Spinal cord (tissue), 10 donors: Measurements from ENCODE around the gene NUDCD3. TPM values are rescaled to one million over a fixed set of nuclear protein-coding genes. Genes with fewer than 3 reads are reported as not detected.

ENCODE experiments used
- DNase-seq, 6 donors: peaks; one replicate each; pipeline versions ENCODE4 v3.0.0 to v3.0.0-alpha.2; 2013 to 2015; ENCODE audit warnings: low spot score in 6 of 6, low read depth in 4 of 6
- H3K27ac ChIP-seq: one replicate; pipeline ENCODE4 v1.5.1; 2013; ENCODE audit warnings: low read depth, low read length, control low read depth
- H3K27me3 ChIP-seq: one replicate; pipeline ENCODE4 v1.6.1; 2013; ENCODE audit warnings: low read length; ENCODE audit not compliant: control insufficient read depth, insufficient read depth
- H3K36me3 ChIP-seq: one replicate; pipeline ENCODE4 v1.6.1; 2013; ENCODE audit warnings: low read length; ENCODE audit not compliant: control insufficient read depth, insufficient read depth
- H3K4me1 ChIP-seq: one replicate; pipeline ENCODE4 v1.6.1; 2013; ENCODE audit warnings: low read length; ENCODE audit not compliant: control insufficient read depth, insufficient read depth
- H3K4me3 ChIP-seq: one replicate; pipeline ENCODE4 v1.5.1; 2013; ENCODE audit warnings: low read depth, low read length, control low read depth
- H3K9me3 ChIP-seq: one replicate; pipeline ENCODE4 v1.6.1; 2013; ENCODE audit warnings: low read length; ENCODE audit not compliant: control insufficient read depth, insufficient read depth
- WGBS: methylation state at CpG from one replicate; pipeline ENCODE4 v1.1.5; 2013; ENCODE audit warnings: missing lambda C conversion rate; ENCODE audit not compliant: insufficient coverage; 5-methylcytosine and 5-hydroxymethylcytosine counted together
- long read RNA-seq, 4 donors: transcript quantifications; one replicate each; lab custom pipeline, GENCODE V29; 2026
- polyA plus RNA-seq, 2 donors: library from polyadenylated mRNA; unstranded; fragments of 120-200 nt; gene quantifications; one replicate each; pipeline ENCODE4 v1.2.1, GENCODE V29; 2013; ENCODE audit not compliant: insufficient read length in 2 of 2
- total RNA-seq, 2 donors: library from RNA; depleted of rRNA in 1 of 2; stranded (reverse); fragments of 120-200 nt in 1 of 2; fragments of >200 nt in 1 of 2; gene quantifications; one replicate each; pipeline versions ENCODE4 v1.2.3 to v1.2.4, GENCODE V29; 2013 to 2014
- donor health status: healthy.

Gene NUDCD3
- total RNA-seq: 100 to 1,000 TPM in 1 of 2 donors, 10 to 100 TPM in 1; 82.6 to 120 TPM
- polyA plus RNA-seq: 100 to 1,000 TPM; 127 to 153 TPM
- long read RNA-seq, donor 1, full-length matches to known transcripts: 26 of 658 reads
- long read RNA-seq, donor 1, partial matches to known transcripts: 632 of 658 reads
- long read RNA-seq, donor 1, other reads (novel, unspliced or antisense): 0 of 658 reads
- long read RNA-seq, donor 2, full-length matches to known transcripts: 10 of 10 reads
- long read RNA-seq, donor 2, partial matches to known transcripts: 0 of 10 reads
- long read RNA-seq, donor 2, other reads (novel, unspliced or antisense): 0 of 10 reads
- long read RNA-seq, donor 3, full-length matches to known transcripts: 10 of 21 reads
- long read RNA-seq, donor 3, partial matches to known transcripts: 11 of 21 reads
- long read RNA-seq, donor 3, other reads (novel, unspliced or antisense): 0 of 21 reads
- long read RNA-seq, donor 4, full-length matches to known transcripts: 12 of 29 reads
- long read RNA-seq, donor 4, partial matches to known transcripts: 0 of 29 reads
- long read RNA-seq, donor 4, other reads (novel, unspliced or antisense): 17 of 29 reads

DNA sequence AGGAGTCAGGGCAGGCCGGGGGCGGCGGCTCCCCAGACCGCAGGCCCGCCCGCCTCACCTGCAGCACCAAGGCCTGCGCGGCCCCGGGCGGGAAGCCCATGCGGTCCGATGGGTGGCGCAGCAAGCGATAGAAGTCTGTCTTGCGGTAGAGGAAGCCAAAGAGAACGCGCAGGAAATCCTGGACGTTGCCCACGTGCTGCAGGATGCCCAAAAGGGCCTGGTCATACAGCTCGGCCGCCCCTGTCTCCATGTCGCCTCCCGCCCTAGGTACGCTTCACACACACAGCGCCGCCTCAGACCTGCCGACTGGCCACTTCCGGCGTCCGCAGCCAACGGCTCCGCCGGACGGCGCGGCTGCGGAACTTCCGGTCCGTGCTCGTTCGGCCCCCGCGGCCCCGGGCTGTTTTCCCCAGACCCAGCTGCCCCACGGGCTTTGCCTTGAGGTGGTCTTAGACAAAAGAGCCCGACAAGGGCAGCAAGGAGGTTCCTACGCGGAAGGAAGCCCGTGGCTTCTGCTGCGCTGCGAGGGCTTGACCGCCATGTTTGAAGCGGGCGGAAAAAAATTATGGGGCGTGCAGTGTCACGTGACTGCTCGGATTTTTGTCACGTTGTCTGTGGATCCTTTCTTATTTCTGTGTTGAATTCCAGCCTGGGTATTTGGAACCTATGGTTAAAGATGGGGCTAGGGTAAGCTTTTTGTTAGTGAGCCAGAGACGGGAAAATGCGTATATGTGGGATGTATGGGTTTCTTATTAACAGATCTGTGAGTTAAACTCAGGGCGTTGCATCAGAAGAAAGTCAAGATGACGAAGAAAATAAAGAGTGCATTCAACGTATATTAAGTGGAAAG, at the start of gene NUDCD3:
NUDCD3 (minus strand) TSS at position 308 of the 850 bp plus-strand sequence; CDS start at position 250, 58 bp downstream.
- 0% methylated on average over 63 of the region's 63 CpGs for WGBS
- no peaks in the 10 kb centered on the region for H3K9me3 ChIP-seq
- peaks cover 4% of the 10 kb centered on the region for H3K4me1 ChIP-seq
- peak within 1 kb of the TSS; percentile 98 for H3K27ac ChIP-seq
- peak within 1 kb of the TSS; percentile 92 for H3K4me3 ChIP-seq
- H3K36me3 ChIP-seq: no peaks in the 10 kb centered on the region
- H3K27me3 ChIP-seq: no peaks in the 10 kb centered on the region
- DNase-seq: peak; percentile 80 to 97 (median 87)

DNA sequence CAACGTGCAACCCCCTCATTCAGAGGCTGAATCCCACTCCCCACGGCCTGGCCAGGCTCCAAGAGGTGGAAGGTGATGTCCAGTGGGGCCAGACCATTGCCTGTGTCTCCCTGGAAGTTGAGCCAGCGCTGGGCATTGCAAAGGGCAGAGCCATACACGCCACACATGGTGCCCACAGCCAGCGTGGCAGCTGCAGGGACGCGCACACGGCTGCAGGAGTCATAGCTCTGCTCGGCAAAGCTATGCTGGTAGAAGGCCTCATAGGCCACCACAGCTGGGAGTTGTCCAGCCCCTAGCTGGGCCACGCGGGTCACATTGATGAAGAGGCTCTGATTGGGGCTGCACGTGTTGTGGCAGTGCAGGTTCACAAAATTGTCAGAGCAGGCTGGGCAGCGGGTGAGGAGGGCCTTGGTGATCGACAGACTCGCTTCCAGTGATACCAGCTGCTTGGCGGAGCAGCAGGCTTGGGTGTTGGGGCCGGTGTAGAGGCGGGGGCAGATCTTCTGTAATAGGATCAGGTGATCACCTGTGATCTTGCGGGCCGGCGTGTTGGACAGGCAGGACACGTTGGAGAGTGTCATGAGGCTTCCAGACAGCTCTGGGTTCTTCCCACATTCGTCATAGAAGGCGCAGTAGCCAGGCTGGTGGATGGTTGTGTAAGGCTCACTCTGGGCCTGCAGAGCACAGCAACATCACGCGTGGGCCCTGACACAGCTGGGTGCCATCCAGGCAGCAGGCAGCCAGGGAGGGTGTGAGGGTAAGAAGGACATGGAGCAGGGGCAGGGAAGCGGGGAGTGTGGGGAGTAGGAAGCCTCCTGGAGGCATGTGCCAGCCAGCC, 49.4 kb upstream of the NUDCD3 start:
- Histone ChIP-seq H3K27me3 (no peaks in the 10 kb centered on the region), H3K9me3 (no peaks in the 10 kb centered on the region), H3K27ac (no peak overlapping the region), H3K4me3 (no peak overlapping the region), H3K36me3 (no peaks in the 10 kb centered on the region), H3K4me1 (no peaks in the 10 kb centered on the region)
- DNase-seq: no peak
- 89% methylated on average over 27 of the region's 27 CpGs for WGBS

GRCh38 chr7:44538798-44539668, 48.6 kb upstream of the NUDCD3 start:
- 87% methylated on average over 32 of the region's 32 CpGs for WGBS
- Histone ChIP-seq H3K36me3 (no peaks in the 10 kb centered on the region), H3K9me3 (no peaks in the 10 kb centered on the region), H3K27me3 (no peaks in the 10 kb centered on the region), H3K4me1 (no peaks in the 10 kb centered on the region), H3K4me3 (no peak overlapping the region), H3K27ac (no peak overlapping the region)
- DNase-seq: no peak

DNA sequence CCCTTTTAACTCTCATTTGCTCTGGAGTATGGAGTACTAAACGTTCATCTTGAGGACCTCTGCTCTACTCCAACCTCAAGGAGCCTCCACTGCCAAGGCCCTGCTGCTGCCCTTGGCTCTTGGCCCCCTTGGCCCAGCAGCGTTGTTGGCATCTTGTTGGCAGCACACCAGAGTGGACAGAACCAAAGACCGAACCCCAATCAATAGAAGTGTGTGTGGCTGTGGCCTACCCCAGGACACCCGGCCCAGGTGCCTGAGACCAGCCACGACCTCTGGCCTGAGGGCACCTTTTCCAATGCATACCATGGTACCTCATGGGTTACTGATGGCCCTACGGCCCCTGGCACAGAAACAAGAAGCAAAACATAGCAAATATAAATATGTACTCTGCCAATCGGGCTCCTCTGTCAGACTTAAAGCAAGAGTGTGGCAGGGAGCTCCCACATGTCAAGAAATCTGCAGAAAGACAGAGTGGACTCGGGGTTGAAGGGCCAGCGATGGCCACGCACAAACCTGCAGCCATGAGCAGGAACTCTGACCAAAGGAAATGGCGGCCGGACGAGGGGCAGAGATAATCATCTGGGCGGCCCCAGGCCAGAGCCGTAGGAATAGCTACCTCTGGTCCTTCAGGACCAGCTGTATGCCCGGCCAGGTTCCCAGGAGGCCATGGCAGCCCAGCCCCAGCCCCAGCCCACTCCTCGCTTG, 47.8 kb upstream of the NUDCD3 start:
- DNase-seq: no peak
- Histone ChIP-seq H3K27me3 (no peaks in the 10 kb centered on the region), H3K4me1 (no peaks in the 10 kb centered on the region), H3K27ac (no peak overlapping the region), H3K36me3 (no peaks in the 10 kb centered on the region), H3K9me3 (no peaks in the 10 kb centered on the region), H3K4me3 (no peak overlapping the region)
- whole genome bisulfite sequencing: 84% methylated on average over 17 of the region's 17 CpGs

DNA sequence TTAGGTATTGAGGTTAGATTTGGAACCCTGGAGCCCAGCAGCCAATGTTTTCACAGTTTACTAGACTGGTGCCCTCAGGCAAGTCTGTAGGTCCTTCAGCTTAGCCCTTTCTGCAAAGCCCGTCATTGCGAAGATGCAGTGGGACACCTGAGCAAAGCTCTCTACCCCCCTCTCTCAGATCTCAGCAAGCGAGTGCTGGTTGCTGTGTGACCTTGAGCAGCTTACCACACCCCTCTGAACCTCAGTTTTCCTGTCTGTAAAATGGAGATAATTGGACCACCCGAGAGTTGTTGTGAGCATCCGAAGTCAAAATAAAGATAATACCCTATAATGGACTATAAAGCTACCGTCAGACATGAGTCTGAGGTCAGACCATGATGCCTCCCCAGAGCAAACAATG, 47.0 kb upstream of the NUDCD3 start:
- Histone ChIP-seq H3K27me3 (no peaks in the 10 kb centered on the region), H3K4me3 (no peak overlapping the region)

GRCh38 chr7:44536090-44536489, 45.6 kb upstream of the NUDCD3 start:
- no peak for DNase-seq
- no peak overlapping the region for H3K27ac ChIP-seq
- no peaks in the 10 kb centered on the region for H3K4me1 ChIP-seq
- H3K36me3 ChIP-seq: no peaks in the 10 kb centered on the region
- H3K27me3 ChIP-seq: no peaks in the 10 kb centered on the region
- WGBS: 73% methylated on average over 9 of the region's 10 CpGs
- no peaks in the 10 kb centered on the region for H3K9me3 ChIP-seq
- no peak overlapping the region for H3K4me3 ChIP-seq

More for the DNA sequence above, 47.0 kb upstream of the NUDCD3 start:
- Histone ChIP-seq H3K9me3 (no peaks in the 10 kb centered on the region), H3K4me1 (no peaks in the 10 kb centered on the region), H3K36me3 (no peaks in the 10 kb centered on the region), H3K27ac (no peak overlapping the region)
- DNase-seq: no peak
- WGBS: 100% methylated on average over 2 of the region's 6 CpGs

DNA sequence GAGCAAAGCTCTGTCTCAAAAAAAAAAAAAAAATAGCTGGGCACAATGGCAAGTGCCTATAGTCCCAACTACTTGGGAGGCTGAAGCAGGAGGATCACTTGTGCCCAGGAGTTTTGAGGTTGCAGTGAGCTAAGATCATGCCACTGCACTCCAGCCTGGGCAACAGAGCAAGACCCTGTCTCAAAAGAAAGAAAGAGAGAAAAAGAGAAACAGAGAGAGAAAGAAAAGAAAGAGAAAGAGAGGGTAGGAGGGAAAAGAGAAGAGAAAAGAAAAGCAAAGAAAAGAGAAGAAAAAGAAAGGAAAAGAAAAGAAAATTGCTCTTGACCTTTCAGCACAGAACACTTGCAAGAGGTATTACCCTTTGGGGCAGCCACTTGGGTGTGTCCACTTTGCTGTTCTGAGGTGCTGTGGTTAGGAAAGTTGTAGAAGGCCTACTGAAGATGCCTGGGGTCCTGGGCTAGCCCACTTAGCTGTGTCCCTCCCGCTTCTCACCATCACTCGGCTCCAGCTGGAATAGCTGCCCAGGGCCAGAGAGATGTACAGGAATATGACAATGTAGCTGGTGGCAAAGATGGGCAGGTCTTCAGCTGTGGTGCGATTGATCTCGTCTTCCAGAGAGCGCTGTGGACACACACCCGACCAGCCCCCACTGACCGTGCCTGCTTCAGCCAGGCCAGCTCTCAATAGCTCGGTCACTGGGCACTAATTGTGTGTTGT, 45.0 kb upstream of the NUDCD3 start:
- Histone ChIP-seq H3K4me3 (no peak overlapping the region), H3K9me3 (no peaks in the 10 kb centered on the region), H3K36me3 (no peaks in the 10 kb centered on the region), H3K4me1 (no peaks in the 10 kb centered on the region), H3K27ac (no peak overlapping the region), H3K27me3 (no peaks in the 10 kb centered on the region)
- 94% methylated on average over 8 of the region's 8 CpGs for WGBS
- no peak for DNase-seq

GRCh38 chr7:44534501-44534900, 44.0 kb upstream of the NUDCD3 start:
- Histone ChIP-seq H3K27ac (no peak overlapping the region), H3K36me3 (no peaks in the 10 kb centered on the region), H3K4me1 (no peaks in the 10 kb centered on the region), H3K27me3 (no peaks in the 10 kb centered on the region), H3K4me3 (no peak overlapping the region), H3K9me3 (no peaks in the 10 kb centered on the region)
- DNase-seq: peak in 2 of 6 donors; percentile 17 to 21
- WGBS: 61% methylated on average over 7 of the region's 7 CpGs
